Epithelial cell of proximal tubule (primary cell): ENCODE measurements around the gene TMEM132E. TPM values are rescaled to one million over a fixed set of nuclear protein-coding genes. Genes with fewer than 3 reads are reported as not detected.

Source experiments
- DNase-seq: peaks from one replicate; pipeline ENCODE4 v3.0.0-alpha.2; 2011; ENCODE audit warnings: low read depth
- H3K4me3 ChIP-seq: 2 replicates; pipeline ENCODE4 v1.5.1; 2011; ENCODE audit warnings: low read depth, mild to moderate bottlenecking, low read length
- CTCF ChIP-seq: conservative IDR thresholded peaks from 2 replicates; pipeline ENCODE4 v1.5.1; 2012; ENCODE audit warnings: low read depth, mild to moderate bottlenecking, low read length
- total RNA-seq: library from RNA; depleted of rRNA; stranded (reverse); fragments of >200 nt; gene quantifications from 2 replicates; pipeline ENCODE4 v1.2.3, GENCODE V29; 2015

TMEM132E gene
- total RNA-seq, 1 donor from 2014 or later: not detected

DNA sequence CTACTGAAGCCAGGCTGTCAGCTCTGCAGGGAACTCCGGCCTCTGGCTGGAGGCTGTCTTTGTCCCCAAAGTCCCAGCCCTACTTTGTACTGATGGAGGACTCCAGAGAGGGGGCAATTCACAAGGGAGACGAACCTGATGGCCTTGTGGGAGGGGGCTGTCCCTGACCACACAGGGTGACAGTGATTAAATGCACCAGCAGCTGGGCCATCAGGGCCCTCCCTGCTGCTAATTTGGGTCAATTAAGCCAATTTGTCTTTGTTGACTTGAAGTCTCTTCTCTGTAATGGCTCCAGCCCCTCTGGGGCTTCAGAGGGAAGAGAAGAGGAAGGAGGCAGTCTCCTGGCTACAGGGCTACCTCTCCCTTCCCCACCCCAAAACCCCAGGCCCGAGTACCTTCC, 22.0 kb downstream of the TMEM132E start:
- no peak overlapping the region for H3K4me3 ChIP-seq
- DNase-seq: no peak
- TF ChIP-seq CTCF: no peak

DNA sequence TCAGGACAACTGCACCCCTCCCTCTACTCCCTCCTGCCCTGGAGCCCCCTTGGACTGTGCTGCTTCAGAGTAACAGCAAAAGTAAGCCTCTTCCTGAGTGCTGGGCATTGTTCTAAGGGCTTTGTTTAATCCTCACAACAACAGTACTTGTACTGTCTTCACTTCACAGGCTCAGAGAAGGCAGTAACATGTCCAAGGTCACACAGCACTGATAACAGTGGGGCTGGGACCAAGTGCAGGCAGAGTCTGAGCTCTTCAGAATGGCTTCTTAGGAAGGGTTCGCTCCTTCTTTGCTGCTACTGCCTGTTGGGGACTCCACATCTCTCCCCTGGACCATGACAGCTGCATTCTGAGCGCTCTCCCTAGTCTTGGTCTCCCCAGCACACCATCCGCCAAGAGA, 24.6 kb downstream of the TMEM132E start:
- DNase-seq: no peak
- H3K4me3 ChIP-seq: no peak overlapping the region

DNA sequence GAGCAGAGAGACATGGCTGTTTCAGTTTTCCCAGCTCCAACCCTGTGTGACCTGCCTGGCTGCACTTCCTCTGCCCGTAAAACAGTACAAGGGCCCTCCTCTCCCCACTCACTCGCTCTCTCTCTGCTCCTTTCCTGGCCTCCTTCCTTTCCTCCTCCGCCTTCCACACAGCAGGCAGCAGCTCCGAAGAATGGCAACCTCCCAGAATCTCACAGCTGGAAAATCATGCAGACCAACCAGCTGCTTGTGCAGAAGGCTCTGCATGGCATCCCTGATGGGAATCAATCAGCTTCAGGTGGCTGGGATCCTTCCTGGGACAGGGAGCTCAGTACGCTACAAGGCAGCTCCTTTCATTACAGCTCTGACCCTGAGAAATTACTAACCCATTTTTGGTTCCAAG, 27.4 kb downstream of the TMEM132E start:
- DNase-seq: no peak
- H3K4me3 ChIP-seq: no peak overlapping the region
- no peak for TF ChIP-seq CTCF

More for the DNA sequence above, 24.6 kb downstream of the TMEM132E start:
- no peak for TF ChIP-seq CTCF

- no peak overlapping the region for H3K4me3 ChIP-seq
- TF ChIP-seq CTCF: no peak
- no peak for DNase-seq
Measured at GRCh38 chr17:34607917-34608316, 28.5 kb downstream of the TMEM132E start.

DNA sequence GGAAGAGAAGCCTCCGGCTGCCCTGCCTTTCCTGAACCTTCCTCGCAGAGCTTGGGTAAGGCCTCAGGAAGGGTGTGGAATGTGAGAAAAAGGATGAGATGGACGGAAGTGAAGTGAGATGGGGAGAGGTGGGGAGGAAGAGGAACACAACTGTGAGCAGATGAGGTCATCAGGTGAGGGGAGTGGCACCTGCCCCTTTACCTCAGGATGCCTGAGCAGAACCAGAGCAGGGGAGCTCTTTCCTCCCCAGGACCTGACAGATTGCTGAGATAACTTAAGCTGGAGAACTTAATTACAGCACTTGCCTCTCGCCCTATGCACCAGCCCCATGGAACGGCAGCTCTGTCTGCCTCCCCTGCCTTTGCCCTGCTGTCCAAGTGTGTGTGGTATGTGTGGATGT, 29.8 kb downstream of the TMEM132E start:
- no peak for TF ChIP-seq CTCF
- no peak overlapping the region for H3K4me3 ChIP-seq

GRCh38 chr17:34610039-34610438, 30.7 kb downstream of the TMEM132E start:
- H3K4me3 ChIP-seq: no peak overlapping the region
- DNase-seq: no peak
- TF ChIP-seq CTCF: no peak

More for the DNA sequence above, 29.8 kb downstream of the TMEM132E start:
- no peak for DNase-seq

- DNase-seq: no peak
- H3K4me3 ChIP-seq: no peak overlapping the region
- TF ChIP-seq CTCF: no peak
Measured at GRCh38 chr17:34610506-34610905, 31.1 kb downstream of the TMEM132E start.
